GM21447 (cell line): Measurements from ENCODE around the gene CHFR.
"Not testable (repeated sequence)": the region's sequence is repeated elsewhere in the genome, so short reads cannot be mapped to it uniquely, and the experiment has no call there.

Experiments used
- ATAC-seq: cut with Tn5 transposase; IDR thresholded peaks from one replicate; pipeline ENCODE4 v1.9.1; 2021; ENCODE audit not compliant: unreplicated experiment

The CHFR gene

DNA sequence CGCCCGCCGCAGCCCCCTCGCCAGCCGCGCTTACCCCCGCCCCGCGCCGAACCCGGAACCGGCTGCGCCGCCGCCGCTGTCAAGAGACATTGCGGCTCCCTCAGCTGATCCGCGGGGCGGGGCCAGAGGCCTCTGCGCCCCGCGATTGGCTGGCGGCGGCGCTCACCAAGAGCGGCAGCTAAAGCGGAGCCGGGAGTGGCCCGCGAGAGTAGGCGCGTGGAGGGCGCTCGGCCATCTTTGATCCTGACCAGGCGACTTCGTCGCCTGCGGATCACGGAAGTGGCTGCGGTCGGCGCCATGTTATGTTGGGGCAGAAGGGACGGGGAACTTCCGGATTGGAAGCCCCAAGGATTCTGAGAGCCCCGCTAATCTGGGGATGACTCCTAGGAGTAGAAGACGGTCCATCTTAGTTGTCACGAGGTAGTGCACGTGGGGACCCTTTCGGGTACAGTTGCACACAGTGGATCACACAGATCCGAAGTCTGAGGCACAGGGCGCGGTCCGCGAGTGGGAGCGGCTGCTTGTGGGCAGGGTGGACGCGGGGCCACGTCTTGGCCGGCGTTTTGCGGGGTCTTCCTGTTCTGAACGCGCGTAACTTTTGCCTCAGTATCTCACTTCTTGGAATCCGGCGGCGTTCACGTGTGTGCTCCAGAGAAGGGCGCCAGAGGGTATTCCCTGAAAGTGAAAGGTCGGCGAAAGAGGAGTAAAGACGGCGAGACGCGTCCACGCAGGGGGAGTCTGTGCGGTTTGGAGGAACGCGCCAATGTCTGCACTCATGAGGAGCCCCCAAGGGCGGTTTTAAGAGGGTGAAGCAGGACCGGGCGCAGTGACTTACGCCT, at the start of gene CHFR:
Gene CHFR (minus strand): TSS at position 93 of the 839 bp plus-strand sequence. CDS start 277 bp downstream, outside the sequence.
- peak; percentile 94 for ATAC-seq

DNA sequence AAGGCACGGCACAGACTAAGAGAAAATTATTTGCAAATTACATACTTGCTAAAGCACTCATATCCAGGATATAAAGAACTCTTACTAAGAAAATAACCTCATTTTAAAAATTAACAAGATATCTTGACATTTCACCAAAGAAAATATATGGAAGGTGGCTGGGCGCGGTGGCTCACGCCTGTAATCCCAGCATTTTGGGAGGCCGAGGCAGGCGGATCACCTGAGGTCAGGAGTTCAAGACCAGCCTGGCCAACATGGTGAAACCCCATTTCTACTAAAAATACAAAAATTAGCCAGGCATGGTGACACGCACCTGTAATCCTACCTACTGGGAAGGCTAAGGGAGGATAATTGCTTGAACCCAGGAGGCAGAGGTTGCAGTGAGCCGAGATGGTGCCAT, 49.5 kb upstream of the CHFR start:
- not testable (repeated sequence) for ATAC-seq

- ATAC-seq, result no peak
Observed at GRCh38 chr12:132936163-132936562, 48.8 kb upstream of the CHFR start.

DNA sequence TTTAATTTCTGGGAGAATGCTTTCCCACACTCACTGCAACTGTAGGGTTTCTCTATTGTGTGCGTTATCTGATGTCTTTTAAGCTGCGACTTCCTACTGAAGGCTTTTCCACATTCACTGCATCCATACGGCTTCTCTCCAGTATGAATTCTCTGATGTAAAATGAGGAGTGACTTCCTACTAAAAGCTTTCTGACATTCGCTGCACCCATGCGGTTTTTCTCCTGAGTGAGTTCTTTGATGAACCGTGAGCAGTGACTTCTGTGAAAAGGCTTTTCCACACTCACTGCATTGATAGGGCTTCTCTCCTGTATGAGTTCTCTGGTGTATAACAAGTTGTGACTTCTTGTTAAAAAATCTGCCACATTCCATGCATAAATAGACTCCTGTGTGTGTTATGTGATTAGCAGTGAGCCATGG, 39.0 kb upstream of the CHFR start:
- no peak for ATAC-seq

- no peak for ATAC-seq
Observed at GRCh38 chr12:132925597-132926414, 38.4 kb upstream of the CHFR start.

DNA sequence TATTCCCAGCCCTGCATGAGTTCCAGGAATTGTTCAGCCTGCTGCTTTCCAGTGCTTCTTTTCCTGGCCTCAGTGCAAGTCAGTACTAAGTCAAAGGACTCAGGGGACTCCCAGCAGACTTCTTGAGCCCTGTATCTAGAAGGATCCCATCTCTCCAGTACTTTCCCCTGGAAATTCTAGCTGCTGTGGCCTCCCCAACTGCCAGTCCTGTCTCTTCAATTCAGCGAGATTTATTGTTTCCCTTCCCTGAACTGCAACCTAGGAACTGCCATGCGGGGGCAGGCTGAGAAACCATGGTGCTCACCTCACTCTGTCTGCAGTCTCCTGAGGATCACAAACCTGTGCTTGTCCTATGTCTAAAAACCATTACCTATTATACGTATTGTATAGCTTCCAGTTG, 37.0 kb upstream of the CHFR start:
- no peak for ATAC-seq

DNA sequence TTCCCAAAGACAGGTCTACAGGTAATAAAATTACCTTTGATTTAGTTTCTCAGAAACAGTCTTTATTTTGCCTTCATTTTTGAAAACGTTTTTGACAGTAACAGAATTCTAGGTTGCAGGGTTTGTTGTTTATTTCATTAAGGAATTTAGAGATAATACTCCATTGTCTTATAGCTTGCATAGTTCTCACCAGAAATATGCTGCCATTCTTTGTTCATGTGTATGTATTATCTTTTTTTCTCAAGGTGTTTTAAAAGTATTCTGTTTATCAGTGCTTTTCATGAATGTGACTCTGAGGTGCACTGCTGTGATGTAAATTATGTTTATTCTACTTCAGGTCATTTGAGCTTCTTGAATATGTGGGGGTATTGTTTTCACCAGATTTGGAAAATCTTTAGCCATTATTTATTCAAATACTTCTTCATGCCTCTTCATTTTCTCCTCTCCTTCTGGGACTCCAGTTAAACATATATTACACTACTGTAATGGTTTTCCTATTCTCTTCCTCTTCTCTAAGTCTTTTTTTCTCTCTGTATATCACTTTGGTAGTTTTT, 36.0 kb upstream of the CHFR start:
- ATAC-seq, result no peak

DNA sequence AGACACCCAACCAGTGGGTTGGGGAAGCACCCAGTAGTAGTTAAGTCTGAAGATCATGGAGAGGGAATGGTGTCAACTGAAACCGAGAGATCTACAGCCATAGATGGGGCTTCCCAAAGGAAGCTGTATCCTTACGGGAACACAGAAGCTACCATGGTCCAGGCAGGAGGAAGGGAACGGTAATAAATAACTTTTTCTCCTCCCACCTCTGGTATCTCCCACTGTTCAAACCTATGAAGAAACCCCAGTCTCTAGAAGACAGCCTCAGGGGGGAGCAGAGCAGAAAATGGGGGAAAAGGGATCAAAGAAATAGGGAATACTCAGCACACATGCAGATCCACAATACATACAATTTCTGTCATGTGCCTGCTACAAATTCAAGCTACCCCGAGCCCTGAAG, 35.3 kb upstream of the CHFR start:
- ATAC-seq, result no peak

- ATAC-seq, result no peak
Observed at GRCh38 chr12:132921685-132922084, 34.3 kb upstream of the CHFR start.

- no peak for ATAC-seq
Observed at GRCh38 chr12:132918680-132919079, 31.3 kb upstream of the CHFR start.

GRCh38 chr12:132909030-132909368, 21.6 kb upstream of the CHFR start:
- ATAC-seq, result no peak

- peak; percentile 96 for ATAC-seq
Observed at GRCh38 chr12:132908145-132909029, 21.0 kb upstream of the CHFR start.

- not testable (repeated sequence) for ATAC-seq
Observed at GRCh38 chr12:132907789-132908144, 20.4 kb upstream of the CHFR start.

GRCh38 chr12:132907216-132907615, 19.8 kb upstream of the CHFR start:
- no peak for ATAC-seq

DNA sequence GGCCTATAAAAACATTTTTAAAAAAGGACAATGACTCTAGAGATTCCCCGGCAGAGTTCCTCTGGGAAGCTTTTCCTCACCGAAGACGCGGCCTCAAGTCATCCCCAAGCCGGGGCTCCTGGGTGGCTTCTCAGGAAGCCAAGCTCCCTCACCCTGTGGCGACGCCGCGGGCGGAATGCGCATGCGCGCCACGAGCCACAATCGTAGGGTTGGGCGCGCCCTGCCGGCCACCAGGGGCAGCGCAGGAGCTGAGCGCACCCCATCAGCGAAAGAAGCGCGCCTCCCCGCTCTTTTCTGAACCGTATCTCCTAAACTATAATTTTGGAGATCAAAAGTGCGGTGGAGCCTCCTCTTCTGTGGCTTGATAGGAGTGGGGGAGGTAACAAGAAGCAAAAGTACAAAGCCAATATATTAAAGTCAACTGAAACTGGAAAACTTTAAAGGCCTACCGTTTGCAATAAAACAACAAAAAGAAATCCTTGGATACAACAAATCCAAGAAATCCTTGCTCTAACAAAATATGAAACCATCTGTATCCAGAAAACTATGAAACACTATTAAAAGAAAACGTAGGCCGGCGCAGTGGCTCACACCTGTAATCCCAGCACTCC, 17.4 kb upstream of the CHFR start:
- ATAC-seq, result no peak

DNA sequence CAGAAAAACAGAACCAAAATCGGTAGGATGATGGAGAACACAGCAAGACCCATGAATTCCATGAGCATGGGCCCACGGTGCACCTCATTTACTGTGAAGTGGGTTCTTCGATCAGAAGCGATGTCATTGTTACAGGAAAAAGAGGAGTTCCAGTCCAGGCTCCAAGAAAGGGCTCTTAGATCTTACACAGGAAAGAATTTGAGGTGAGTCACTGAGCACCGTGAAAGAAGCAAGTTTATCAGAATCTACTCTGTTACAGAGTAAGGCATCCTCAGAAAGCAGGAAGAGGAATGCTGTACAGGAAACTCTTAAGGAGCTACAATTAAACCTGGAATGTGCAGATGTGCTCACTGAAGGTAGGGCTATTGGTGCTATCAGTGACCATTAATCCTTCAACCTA, 11.6 kb upstream of the CHFR start:
- ATAC-seq, result no peak

DNA sequence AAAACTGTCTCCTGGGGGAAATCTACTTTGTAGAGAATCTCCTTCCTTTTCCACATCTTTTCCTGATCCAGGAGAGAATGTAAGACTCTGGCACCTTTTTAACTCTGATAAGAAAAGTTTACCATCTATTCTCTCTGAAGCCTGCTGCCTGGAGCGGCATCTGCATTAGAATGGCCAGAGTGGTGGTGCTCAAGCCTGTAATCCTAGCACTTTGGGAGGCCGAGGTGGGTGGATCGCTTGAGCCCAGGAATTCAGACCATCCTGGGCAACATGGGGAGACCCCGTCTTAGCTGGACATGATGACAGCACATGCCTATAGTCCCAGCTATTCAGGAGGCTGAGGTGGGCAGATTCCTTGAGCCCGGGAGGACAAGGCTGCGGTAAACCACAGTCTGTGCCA, 1.4 kb upstream of the CHFR start:
- ATAC-seq, result no peak

GRCh38 chr12:132886529-132887477, 602 bp downstream of the CHFR start:
- ATAC-seq, result peak; percentile 19

DNA sequence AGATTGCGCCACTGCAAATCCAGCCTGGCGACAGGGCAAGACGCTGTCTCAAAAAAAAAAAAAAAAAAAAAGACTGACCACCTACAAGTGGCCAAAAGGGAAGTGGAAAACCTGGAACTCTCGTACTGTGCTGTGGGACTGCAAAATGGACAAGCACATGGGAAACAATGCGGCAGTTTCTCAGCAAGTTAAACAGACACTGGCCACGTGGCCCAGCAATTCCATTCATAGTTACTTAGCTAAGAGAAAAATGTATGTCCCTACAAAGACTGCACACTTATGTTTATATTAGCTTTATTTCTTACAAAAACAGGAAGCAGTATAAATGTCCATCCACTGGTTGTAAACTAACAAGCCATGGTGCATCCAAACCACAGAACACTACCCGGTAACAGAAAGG, 5.6 kb downstream of the CHFR start:
- no peak for ATAC-seq
